Lower leg skin (tissue), 3 donors: ENCODE measurements around the gene ERGIC2.

Experiments
- CTCF ChIP-seq, 3 donors: fragments of 450-650 bp; IDR thresholded peaks; one replicate each; pipeline ENCODE4 v1.5.1; 2016; ENCODE audit warnings: antibody characterized with exemption in 3 of 3, mild to moderate bottlenecking in 3 of 3, moderate library complexity in 2 of 3
- POLR2A ChIP-seq, 2 donors: fragments of 450-650 bp; IDR thresholded peaks; one replicate each; pipeline ENCODE4 v1.6.1; 2016 to 2017; ENCODE audit warnings: antibody characterized with exemption in 2 of 2, mild to moderate bottlenecking in 1 of 2, moderate library complexity in 1 of 2

GRCh38 chr12:29428633-29429032 is 47.7 kb upstream of the ERGIC2 start:
- TF ChIP-seq POLR2A (IDR thresholded peaks at IDR 0.05) (no peak), CTCF (IDR thresholded peaks at IDR 0.05) (no peak)
